Aorta (tissue), 5 donors: ENCODE data around the gene SPSB2. TPM values are rescaled to one million over a fixed set of nuclear protein-coding genes. Genes with fewer than 3 reads are reported as not detected.
"Not testable (repeated sequence)": the region's sequence is repeated elsewhere in the genome, so short reads cannot be mapped to it uniquely, and the experiment has no call there.

Source experiments
- ATAC-seq: fragments of 200-7000 bp; cut with Tn5 transposase; one replicate; pipeline ENCODE4 v1.9.1; 2022; ENCODE audit warnings: moderate library complexity; ENCODE audit not compliant: low FRiP score
- DNase-seq, 2 donors: peaks; one replicate each; pipeline ENCODE4 v3.0.0-alpha.2; 2020
- H3K27ac ChIP-seq, 2 donors: one replicate each; pipeline ENCODE4 v1.5.1; 2013; ENCODE audit warnings: low read length in 2 of 2, mild to moderate bottlenecking in 2 of 2, moderate library complexity in 2 of 2, control low read depth in 1 of 2, inconsistent platforms in 1 of 2, low read depth in 1 of 2
- H3K27me3 ChIP-seq, 2 donors: one replicate each; pipeline ENCODE4 v1.6.1; 2013; ENCODE audit warnings: control low read depth in 1 of 2, low read length in 1 of 2, mild to moderate bottlenecking in 1 of 2, moderate library complexity in 1 of 2; ENCODE audit not compliant: insufficient read depth in 2 of 2, control insufficient read depth in 1 of 2
- H3K36me3 ChIP-seq, 2 donors: one replicate each; pipeline ENCODE4 v1.6.1; 2013; ENCODE audit warnings: control low read depth in 1 of 2, low read length in 1 of 2, mild to moderate bottlenecking in 1 of 2; ENCODE audit not compliant: insufficient read depth in 2 of 2, control insufficient read depth in 1 of 2
- H3K4me1 ChIP-seq, 2 donors: one replicate each; pipeline ENCODE4 v1.6.1; 2013; ENCODE audit warnings: low read length in 2 of 2, control low read depth in 1 of 2, mild to moderate bottlenecking in 1 of 2, moderate library complexity in 1 of 2; ENCODE audit not compliant: insufficient read depth in 2 of 2, control insufficient read depth in 1 of 2
- H3K4me3 ChIP-seq, 2 donors: one replicate each; pipeline ENCODE4 v1.5.1; 2013; ENCODE audit warnings: low read length in 2 of 2, control low read depth in 1 of 2, mild to moderate bottlenecking in 1 of 2
- H3K9me3 ChIP-seq: one replicate; pipeline ENCODE4 v1.6.1; 2013; ENCODE audit warnings: mild to moderate bottlenecking, low read length; ENCODE audit not compliant: control insufficient read depth
- WGBS, 2 donors: extraction: QIAGEN DNeasy Blood & Tissue Kit; methylation state at CpG; one replicate each; pipeline ENCODE4 v1.1.7; 2013; 5-methylcytosine and 5-hydroxymethylcytosine counted together
- intact Hi-C, 2 donors: fragments of 100-400 bp; cut with DNase I; formaldehyde crosslinking; loops; one replicate each; pipeline versions ENCODE4 v1.14.2 to v1.15.0; 2022
- polyA plus RNA-seq, 2 donors: library from polyadenylated mRNA; stranded (reverse); fragments of 200-250 nt; gene quantifications; one replicate each; pipeline ENCODE4 v1.2.3, GENCODE V29; 2013
- total RNA-seq, 2 donors: library from RNA; stranded (reverse); fragmentation: NEBNext Ultra II Directional; extraction: Animal tissue kit (Norgen Biotek cat#: 25700); gene quantifications; one replicate each; pipeline ENCODE4 v1.2.1, GENCODE V29; 2021
- donor health status: healthy with polysubstance abuse.
- donor health status: Bipolar disorder and iron deficiency.
- donor health status: DM: no; HTN: no; CAD: no.
- donor health status: DM: no; HTN: no; CAD: no.
- donor health status: DM: yes; HTN: yes; CAD: no.

SPSB2 gene
- total and polyA plus RNA-seq, 4 donors, result 4.2 to 14.3 (median 10.7) TPM

DNA sequence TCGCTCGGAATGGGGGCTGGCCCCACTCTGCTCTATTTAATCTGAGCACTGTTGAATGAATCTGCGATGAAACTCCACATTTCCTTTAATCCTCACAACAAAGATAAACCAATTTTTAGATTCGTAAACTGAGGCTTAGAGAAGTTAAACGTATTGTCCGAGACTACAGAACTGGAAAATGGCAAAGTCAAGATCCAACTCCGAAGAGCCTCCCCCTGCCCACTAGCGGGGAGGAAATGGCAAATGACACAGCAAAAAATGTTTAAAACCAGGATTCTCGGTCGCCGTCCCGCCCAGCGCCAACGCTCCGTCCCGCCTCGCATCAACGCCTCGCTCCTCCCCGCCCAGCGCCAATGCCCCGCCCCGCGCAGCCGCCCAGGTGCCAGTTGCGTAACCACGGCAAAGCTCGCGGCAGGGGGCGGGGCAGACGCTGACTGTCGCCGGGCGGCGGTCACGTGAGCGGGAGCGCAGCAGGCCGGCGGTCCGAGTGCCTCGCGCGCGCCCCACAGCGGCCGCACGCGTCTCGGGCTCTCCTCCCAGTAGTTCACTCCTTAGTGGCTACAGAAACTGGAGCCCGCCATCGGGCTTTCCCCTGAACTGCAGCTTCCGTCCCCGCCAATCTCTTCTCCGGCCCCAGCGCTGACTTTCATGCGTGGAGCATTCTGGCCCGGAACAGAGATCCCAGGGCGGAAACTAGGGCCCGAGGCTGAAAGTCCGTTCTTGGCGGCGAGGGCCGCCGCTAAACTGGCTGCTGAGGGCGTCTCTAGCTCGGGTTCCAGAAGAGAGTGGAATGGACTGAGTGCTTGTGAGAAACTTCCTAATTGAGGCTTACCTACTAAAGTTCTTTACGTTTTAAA lies 17.9 kb upstream of the SPSB2 start:
- peak; percentile 98 to 100 for DNase-seq
- H3K4me1 ChIP-seq, result no peaks in the 10 kb centered on the region
- WGBS, 2 donors, result 1% methylated on average over 57 to 68 of the region's 68 CpGs
- H3K27me3 ChIP-seq, result no peaks in the 10 kb centered on the region
- peak overlapping the region; percentile 29 to 44 for H3K4me3 ChIP-seq
- no peaks in the 10 kb centered on the region for H3K9me3 ChIP-seq
- intact Hi-C loops, result loop anchor here in 1 of 2 donors (2.0 kb wide), 1 partner anchor 38 kb away; the partner anchor contains the start of gene USP5
- H3K36me3 ChIP-seq, result no peaks in the 10 kb centered on the region
- ATAC-seq, result peak; percentile 99
- peak overlapping the region; percentile 46 to 78 for H3K27ac ChIP-seq

GRCh38 chr12:6889775-6890573 lies 16.9 kb upstream of the SPSB2 start:
- intact Hi-C loops, result loop anchor here in 1 of 2 donors (2.0 kb wide), 1 partner anchor 37 kb away; the partner anchor contains the start of gene USP5
- ATAC-seq, H3K9me3 ChIP-seq, H3K4me1 ChIP-seq, H3K27ac ChIP-seq, H3K36me3 ChIP-seq, H3K4me3 ChIP-seq, H3K27me3 ChIP-seq: not testable (repeated sequence)
- DNase-seq, result peak in 1 of 2 donors; percentile 59
- WGBS, 2 donors, result 94 to 96% methylated on average over 21 of the region's 21 CpGs

- H3K27me3 ChIP-seq, H3K4me1 ChIP-seq, H3K9me3 ChIP-seq, H3K27ac ChIP-seq, H3K36me3 ChIP-seq, H3K4me3 ChIP-seq, intact Hi-C loops, ATAC-seq: not testable (repeated sequence)
- peak in 1 of 2 donors; percentile 1 for DNase-seq
- WGBS, 2 donors, result 74 to 78% methylated on average over 7 of the region's 7 CpGs
These were observed 15.7 kb upstream of the SPSB2 start for GRCh38 chr12:6888794-6889193.

DNA sequence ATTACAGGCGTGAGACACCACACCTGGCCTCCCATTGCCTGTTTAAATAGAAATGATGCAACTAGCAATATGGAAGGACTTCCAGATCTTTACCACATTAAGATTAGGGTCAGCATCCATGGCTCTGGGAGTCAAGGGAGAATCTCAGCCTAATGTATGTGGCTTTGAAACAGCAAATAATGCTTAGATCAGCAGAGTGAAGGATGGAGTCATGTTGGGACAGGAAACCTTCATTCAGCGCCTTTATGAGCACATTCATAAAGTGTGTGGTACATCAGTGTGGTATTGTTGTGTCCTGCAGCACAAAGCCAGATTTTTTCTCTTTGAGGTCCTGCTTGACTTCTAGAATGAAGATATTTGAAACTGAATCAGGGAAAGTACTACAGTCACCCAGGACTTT lies 15.3 kb upstream of the SPSB2 start:
- Histone ChIP-seq H3K9me3 (no peaks in the 10 kb centered on the region), H3K27ac (no peak overlapping the region), H3K27me3 (no peaks in the 10 kb centered on the region), H3K4me3 (no peak overlapping the region), H3K4me1 (no peaks in the 10 kb centered on the region), H3K36me3 (peaks cover 0 to 3% of the 10 kb centered on the region in 2 donors)
- no peak for ATAC-seq
- intact Hi-C loops, result no loop called here
- 91 to 93% methylated on average over 2 of the region's 2 CpGs for WGBS, 2 donors
- DNase-seq, result no peak

GRCh38 chr12:6887460-6887859 lies 14.4 kb upstream of the SPSB2 start:
- H3K36me3 ChIP-seq, result peaks cover 0 to 3% of the 10 kb centered on the region in 2 donors
- no peak for ATAC-seq
- H3K9me3 ChIP-seq, result no peaks in the 10 kb centered on the region
- H3K4me1 ChIP-seq, result no peaks in the 10 kb centered on the region
- no peak overlapping the region for H3K27ac ChIP-seq
- DNase-seq, result peak in 1 of 2 donors; percentile 49
- no peaks in the 10 kb centered on the region for H3K27me3 ChIP-seq
- intact Hi-C loops, result no loop called here
- no peak overlapping the region for H3K4me3 ChIP-seq
- WGBS, 2 donors, result 89% methylated on average over 8 of the region's 8 CpGs

DNA sequence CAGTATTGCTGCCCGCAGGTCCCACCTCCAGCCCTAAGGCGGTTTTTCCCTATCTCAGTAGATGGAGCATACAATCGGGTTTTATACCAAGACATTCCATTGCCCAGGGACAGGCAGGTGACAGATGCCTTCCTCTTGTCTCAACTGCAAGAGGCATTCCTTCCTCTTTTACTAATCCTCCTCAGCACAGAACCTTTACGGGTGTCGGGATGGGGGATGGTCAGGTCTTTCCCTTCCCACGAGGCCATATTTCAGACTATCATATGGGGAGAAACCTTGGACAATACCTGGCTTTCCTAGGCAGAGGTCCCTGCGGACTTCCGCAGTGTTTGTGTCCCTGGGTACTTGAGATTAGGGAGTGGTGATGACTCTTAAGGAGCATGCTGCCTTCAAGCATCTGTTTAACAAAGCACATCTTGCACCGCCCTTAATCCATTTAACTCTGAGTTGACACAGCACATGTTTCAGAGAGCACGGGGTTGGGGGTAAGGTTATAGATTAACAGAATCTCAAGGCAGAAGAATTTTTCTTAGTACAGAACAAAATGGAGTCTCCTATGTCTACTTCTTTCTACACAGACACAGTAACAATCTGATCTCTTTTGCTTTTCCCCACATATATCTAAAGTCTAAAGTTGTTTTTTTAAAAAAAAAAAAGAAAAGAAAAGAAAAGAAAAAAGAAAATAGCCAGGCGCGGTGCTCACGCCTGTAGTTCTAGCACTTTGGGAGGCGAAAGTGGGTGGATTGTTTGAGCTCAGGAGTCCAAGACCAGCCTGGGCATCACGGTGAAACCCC lies 13.3 kb upstream of the SPSB2 start:
- peak in 1 of 2 donors; percentile 23 for DNase-seq
- intact Hi-C loops, H3K4me1 ChIP-seq, H3K36me3 ChIP-seq, H3K27ac ChIP-seq, H3K9me3 ChIP-seq, H3K4me3 ChIP-seq, H3K27me3 ChIP-seq, ATAC-seq: not testable (repeated sequence)
- 76 to 77% methylated on average over 11 to 12 of the region's 15 CpGs for WGBS, 2 donors

- Histone ChIP-seq H3K9me3 (no peaks in the 10 kb centered on the region), H3K27me3 (no peaks in the 10 kb centered on the region), H3K4me3 (no peak overlapping the region), H3K4me1 (no peaks in the 10 kb centered on the region), H3K27ac (no peak overlapping the region), H3K36me3 (peaks cover 0 to 3% of the 10 kb centered on the region in 2 donors)
- DNase-seq, result no peak
- WGBS, 2 donors, result 69 to 75% methylated on average over 22 of the region's 22 CpGs
- ATAC-seq, result no peak
- intact Hi-C loops, result no loop called here
These were observed 11.4 kb upstream of the SPSB2 start for GRCh38 chr12:6884539-6884938.

DNA sequence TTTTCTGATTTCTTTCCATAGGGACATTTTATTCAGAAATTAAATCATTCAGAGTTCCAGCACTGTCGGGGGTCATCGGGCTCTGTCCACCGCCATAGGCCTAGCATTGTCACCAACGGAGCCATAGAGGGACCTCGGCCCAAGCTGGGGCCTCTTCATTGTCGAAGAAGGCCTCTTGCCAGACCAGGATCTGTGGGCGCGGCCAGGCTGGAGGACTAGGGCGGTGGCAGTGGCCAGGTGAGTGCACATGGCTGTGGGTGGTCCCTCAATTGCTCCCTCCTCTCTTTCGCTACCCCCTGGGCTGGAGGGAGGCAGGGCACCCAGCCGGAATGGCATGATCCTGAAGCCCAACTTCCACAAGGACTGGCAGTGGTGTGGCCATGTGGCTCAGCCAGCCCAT lies 10.6 kb upstream of the SPSB2 start:
- 94% methylated on average over 11 of the region's 11 CpGs for WGBS, 2 donors
- H3K36me3 ChIP-seq, result peaks cover 0 to 3% of the 10 kb centered on the region in 2 donors
- no peaks in the 10 kb centered on the region for H3K4me1 ChIP-seq
- DNase-seq, result no peak
- no peak overlapping the region for H3K4me3 ChIP-seq
- ATAC-seq, result no peak
- no peaks in the 10 kb centered on the region for H3K27me3 ChIP-seq
- intact Hi-C loops, result no loop called here
- H3K27ac ChIP-seq, result no peak overlapping the region
- no peaks in the 10 kb centered on the region for H3K9me3 ChIP-seq
